ENCODE data around the gene SUCNR1. TPM values are rescaled to one million over a fixed set of nuclear protein-coding genes. Genes with fewer than 3 reads are reported as not detected.

Gene SUCNR1
- total RNA-seq, 1 experiment from 2014 or later, result not detected

GRCh38 chr3:151890721-151891141, 17.3 kb downstream of the SUCNR1 start (continued):
- TF ChIP-seq MAX (CRISPR knock-in tag; IDR thresholded peaks at IDR 0.05), result no peak
- no peak for TF ChIP-seq JAZF1 (CRISPR knock-in tag; IDR thresholded peaks at IDR 0.05)
- TF ChIP-seq GTF2I (CRISPR knock-in tag; conservative IDR thresholded peaks at IDR 0.05), result no peak
- TF ChIP-seq TEAD1 (CRISPR knock-in tag; IDR thresholded peaks at IDR 0.05), result no peak
- TF ChIP-seq NR2C2 (CRISPR knock-in tag; IDR thresholded peaks at IDR 0.05), result no peak
- TF ChIP-seq RELA (CRISPR knock-in tag; IDR thresholded peaks at IDR 0.05; ENCODE audit: borderline replicate concordance), result no peak
- TF ChIP-seq MLX (CRISPR knock-in tag; IDR thresholded peaks at IDR 0.05), result no peak
- TF ChIP-seq ATF3 (CRISPR knock-in tag; conservative IDR thresholded peaks at IDR 0.05), result no peak

GRCh38 chr3:151891721-151892120, 18.3 kb downstream of the SUCNR1 start:
- TF ChIP-seq PRRX2 (CRISPR knock-in tag; IDR thresholded peaks at IDR 0.05) (no peak), E2F4 (CRISPR knock-in tag; IDR thresholded peaks at IDR 0.05; ENCODE audit: borderline replicate concordance, low read depth) (no peak), SP1 (CRISPR knock-in tag; conservative IDR thresholded peaks at IDR 0.05) (no peak), HMGXB4 (CRISPR knock-in tag; IDR thresholded peaks at IDR 0.05) (no peak), USF2 (CRISPR knock-in tag; IDR thresholded peaks at IDR 0.05) (no peak), RELA (CRISPR knock-in tag; IDR thresholded peaks at IDR 0.05; ENCODE audit: borderline replicate concordance) (no peak), NR3C1 (CRISPR knock-in tag; conservative IDR thresholded peaks at IDR 0.05; ENCODE audit: low read depth) (no peak), MAX (CRISPR knock-in tag; IDR thresholded peaks at IDR 0.05) (no peak)
- Mint-ChIP-seq H3K4me1 (peaks cover 14% of the 10 kb centered on the region), H3K4me3 (no peak overlapping the region), H3K27me3 (ENCODE audit: low read depth) (no peaks in the 10 kb centered on the region), H3K36me3 (no peaks in the 10 kb centered on the region), H3K9me3 (peaks cover 4% of the 10 kb centered on the region), H3K27ac (no peak overlapping the region)
- ChIA-PET CTCF (interaction anchor here (0.6 kb wide), 1 partner anchor 89 kb away, joined by 7 read pairs; no protein-coding TSS in a partner anchor), POLR2A (no interaction called here)
- DNase-seq (ENCODE audit: low spot score) (no peak), ATAC-seq (no peak)

GRCh38 chr3:151894219-151894618, 20.8 kb downstream of the SUCNR1 start:
- Mint-ChIP-seq H3K27ac (no peak overlapping the region), H3K27me3 (ENCODE audit: low read depth) (no peaks in the 10 kb centered on the region), H3K36me3 (no peaks in the 10 kb centered on the region), H3K4me3 (no peak overlapping the region), H3K4me1 (peaks cover 14% of the 10 kb centered on the region), H3K9me3 (peaks cover 4% of the 10 kb centered on the region)
- TF ChIP-seq JAZF1 (CRISPR knock-in tag; IDR thresholded peaks at IDR 0.05) (no peak), ZNF121 (CRISPR knock-in tag; IDR thresholded peaks at IDR 0.05) (no peak), FOXP4 (CRISPR knock-in tag; IDR thresholded peaks at IDR 0.05) (no peak), TP53 (CRISPR knock-in tag; IDR thresholded peaks at IDR 0.05) (no peak), HMGA2 (CRISPR knock-in tag; IDR thresholded peaks at IDR 0.05) (no peak), ZSCAN18 (CRISPR knock-in tag; IDR thresholded peaks at IDR 0.05) (no peak), USF2 (CRISPR knock-in tag; IDR thresholded peaks at IDR 0.05) (no peak), CBFB (CRISPR knock-in tag; IDR thresholded peaks at IDR 0.05; ENCODE audit: low read depth) (no peak), ZNF263 (CRISPR knock-in tag; IDR thresholded peaks at IDR 0.05; ENCODE audit: low read depth) (no peak), GTF2I (CRISPR knock-in tag; conservative IDR thresholded peaks at IDR 0.05) (no peak), ZBTB43 (CRISPR knock-in tag; IDR thresholded peaks at IDR 0.05) (no peak)
- ChIA-PET CTCF (no interaction called here), POLR2A (no interaction called here)
- DNase-seq (ENCODE audit: low spot score) (no peak), ATAC-seq (no peak)
